OCI-LY1 (cell line): ENCODE results near the gene ALG2.

ENCODE experiments used
- CTCF ChIP-seq: fragments of 200-600 bp; sonication (generic), shearing (Covaris generic); IDR thresholded peaks from 2 replicates; pipeline ENCODE4 v1.5.1; 2017; ENCODE audit warnings: mild to moderate bottlenecking, antibody characterized with exemption, low read length, moderate library complexity, mixed read lengths
- EZH2 ChIP-seq: fragments of 200-600 bp; sonication (generic), shearing (Covaris generic); IDR thresholded peaks from 2 replicates; pipeline ENCODE4 v1.8.0; 2017; ENCODE audit warnings: borderline replicate concordance, mixed run types, mild to moderate bottlenecking, antibody characterized with exemption, low read length, moderate library complexity, mixed read lengths

- TF ChIP-seq CTCF (no peak), EZH2 (no peak)
These were observed 45.2 kb downstream of the ALG2 start for GRCh38 chr9:99176527-99177013.
